Trophoblast cell (in vitro differentiated cells and primary cell): ENCODE data around the gene EVI5L.
A peak's percentile ranks its signal among the peaks of the same experiment; 100 is the strongest.

Source experiments
- DNase-seq, 2 donors: peaks; one replicate each; pipeline ENCODE4 v3.0.0-alpha.2; 2016
- H2AFZ ChIP-seq: 2 replicates; pipeline ENCODE4 v1.6.1; 2013; ENCODE audit warnings: low read length, moderate library complexity, mild to moderate bottlenecking; ENCODE audit not compliant: insufficient read depth, poor library complexity
- H2AK5ac ChIP-seq: 2 replicates; pipeline ENCODE4 v1.6.1; 2013; ENCODE audit warnings: mild to moderate bottlenecking, low read length
- H2BK120ac ChIP-seq: 2 replicates; pipeline ENCODE4 v1.6.1; 2013; ENCODE audit warnings: low read length, mild to moderate bottlenecking, moderate library complexity; ENCODE audit not compliant: insufficient read depth, poor library complexity
- H2BK12ac ChIP-seq: 2 replicates; pipeline ENCODE4 v1.6.1; 2013; ENCODE audit warnings: mild to moderate bottlenecking, low read length, moderate library complexity
- H2BK5ac ChIP-seq: 2 replicates; pipeline ENCODE4 v1.6.1; 2013; ENCODE audit warnings: low read length, low read depth, moderate library complexity, mild to moderate bottlenecking; ENCODE audit not compliant: poor library complexity
- H3K14ac ChIP-seq: 2 replicates; pipeline ENCODE4 v1.6.1; 2013; ENCODE audit warnings: mild to moderate bottlenecking, low read length
- H3K18ac ChIP-seq: 2 replicates; pipeline ENCODE4 v1.6.1; 2013; ENCODE audit warnings: mild to moderate bottlenecking, low read length
- H3K23ac ChIP-seq: 2 replicates; pipeline ENCODE4 v1.6.1; 2013; ENCODE audit warnings: low read length
- H3K27ac ChIP-seq: 2 replicates; pipeline ENCODE4 v1.5.1; 2013; ENCODE audit warnings: low read depth, mild to moderate bottlenecking, inconsistent platforms, low read length, moderate library complexity
- H3K27me3 ChIP-seq: 2 replicates; pipeline ENCODE4 v1.6.1; 2013; ENCODE audit warnings: inconsistent platforms, mild to moderate bottlenecking, low read length, moderate library complexity; ENCODE audit not compliant: insufficient read depth
- H3K36me3 ChIP-seq, 2 experiments: 1 replicate in 1 of 2; 2 replicates in 1 of 2; pipeline ENCODE4 v1.6.1; 2013; ENCODE audit warnings: low read length in 2 of 2, mild to moderate bottlenecking in 2 of 2, moderate library complexity in 1 of 2; ENCODE audit not compliant: insufficient read depth in 2 of 2, control insufficient read depth in 1 of 2
- H3K4ac ChIP-seq: 2 replicates; pipeline ENCODE4 v1.6.1; 2013; ENCODE audit warnings: low read depth, mild to moderate bottlenecking, low read length, moderate library complexity
- H3K4me1 ChIP-seq, 2 experiments: 1 replicate in 1 of 2; 2 replicates in 1 of 2; pipeline ENCODE4 v1.6.1; 2013; ENCODE audit warnings: low read length in 2 of 2, mild to moderate bottlenecking in 2 of 2, moderate library complexity in 1 of 2; ENCODE audit not compliant: insufficient read depth in 2 of 2, control insufficient read depth in 1 of 2
- H3K4me2 ChIP-seq: 2 replicates; pipeline ENCODE4 v1.6.1; 2013; ENCODE audit warnings: inconsistent platforms, mild to moderate bottlenecking, low read length, moderate library complexity
- H3K4me3 ChIP-seq: 2 replicates; pipeline ENCODE4 v1.5.1; 2013; ENCODE audit warnings: mild to moderate bottlenecking, low read depth, low read length, inconsistent platforms
- H3K79me1 ChIP-seq: one replicate; pipeline ENCODE4 v1.6.1; 2013; ENCODE audit warnings: low read length
- H3K79me2 ChIP-seq: 2 replicates; pipeline ENCODE4 v1.6.1; 2013; ENCODE audit warnings: low read length, mild to moderate bottlenecking; ENCODE audit not compliant: control insufficient read depth, insufficient read depth, poor library complexity
- H3K9ac ChIP-seq: 2 replicates; pipeline ENCODE4 v1.6.1; 2013; ENCODE audit warnings: mild to moderate bottlenecking, low read length
- H3K9me3 ChIP-seq: 2 replicates; pipeline ENCODE4 v1.6.1; 2013; ENCODE audit warnings: low read depth, mild to moderate bottlenecking, control low read depth, inconsistent platforms, low read length; ENCODE audit not compliant: insufficient read depth
- H4K12ac ChIP-seq: 2 replicates; pipeline ENCODE4 v1.6.1; 2013; ENCODE audit warnings: low read depth, mild to moderate bottlenecking, low read length, moderate library complexity
- H4K8ac ChIP-seq: 2 replicates; pipeline ENCODE4 v1.6.1; 2013; ENCODE audit warnings: low read depth, mild to moderate bottlenecking, low read length, moderate library complexity
- H4K91ac ChIP-seq: one replicate; pipeline ENCODE4 v1.6.1; 2013; ENCODE audit warnings: low read depth, mild to moderate bottlenecking, low read length, moderate library complexity
- WGBS: extraction: QIAGEN DNeasy Blood & Tissue Kit; methylation state at CpG from one replicate; pipeline ENCODE4 v1.1.7; 2013; ENCODE audit warnings: missing lambda C conversion rate; ENCODE audit not compliant: insufficient read length, insufficient coverage; ENCODE audit errors: extremely low coverage; 5-methylcytosine and 5-hydroxymethylcytosine counted together

The EVI5L gene

GRCh38 chr19:7787141-7787540 is 42.9 kb upstream of the EVI5L start:
- DNase-seq, result no peak
- H3K4ac ChIP-seq, result no peak overlapping the region
- H2AK5ac ChIP-seq, result no peak overlapping the region
- no peak overlapping the region for H3K14ac ChIP-seq
- H4K91ac ChIP-seq, result no peak overlapping the region
- H2BK12ac ChIP-seq, result no peak overlapping the region
- H3K9ac ChIP-seq, result no peak overlapping the region
- peaks cover 14% of the 10 kb centered on the region for H3K27me3 ChIP-seq
- H3K79me1 ChIP-seq, result peaks cover 6% of the 10 kb centered on the region
- H3K36me3 ChIP-seq, result no peaks in the 10 kb centered on the region
- WGBS, result no CpG with 5 or more reads among the region's 10 CpGs
- no peak overlapping the region for H2BK5ac ChIP-seq
- H3K9me3 ChIP-seq, result peaks cover 5% of the 10 kb centered on the region
- H2BK120ac ChIP-seq, result no peak overlapping the region
- no peak overlapping the region for H4K8ac ChIP-seq
- H3K18ac ChIP-seq, result no peak overlapping the region
- no peak overlapping the region for H3K4me2 ChIP-seq
- no peak overlapping the region for H3K23ac ChIP-seq
- H3K4me1 ChIP-seq, result peaks cover 22 to 23% of the 10 kb centered on the region in 2 experiments
- no peak overlapping the region for H3K4me3 ChIP-seq
- H2AFZ ChIP-seq, result no peak overlapping the region
- no peak overlapping the region for H3K27ac ChIP-seq
- no peaks in the 10 kb centered on the region for H3K79me2 ChIP-seq
- no peak overlapping the region for H4K12ac ChIP-seq

GRCh38 chr19:7787602-7788177 is 42.3 kb upstream of the EVI5L start:
- peak overlapping the region; percentile 27 for H3K4me3 ChIP-seq
- peaks cover 7% of the 10 kb centered on the region for H3K79me1 ChIP-seq
- H2BK12ac ChIP-seq, result no peak overlapping the region
- no peak overlapping the region for H4K8ac ChIP-seq
- H2BK120ac ChIP-seq, result no peak overlapping the region
- no peak overlapping the region for H4K12ac ChIP-seq
- peaks cover 5% of the 10 kb centered on the region for H3K9me3 ChIP-seq
- no peak overlapping the region for H4K91ac ChIP-seq
- peaks cover 14% of the 10 kb centered on the region for H3K27me3 ChIP-seq
- no peak overlapping the region for H3K9ac ChIP-seq
- no peak overlapping the region for H2AK5ac ChIP-seq
- no peak overlapping the region for H3K23ac ChIP-seq
- H3K4ac ChIP-seq, result no peak overlapping the region
- H3K18ac ChIP-seq, result no peak overlapping the region
- no peak overlapping the region for H3K14ac ChIP-seq
- H3K36me3 ChIP-seq, result no peaks in the 10 kb centered on the region
- peaks cover 23 to 25% of the 10 kb centered on the region in 2 experiments for H3K4me1 ChIP-seq
- H2BK5ac ChIP-seq, result no peak overlapping the region
- no peak for DNase-seq
- WGBS, result no CpG with 5 or more reads among the region's 22 CpGs
- no peaks in the 10 kb centered on the region for H3K79me2 ChIP-seq
- no peak overlapping the region for H2AFZ ChIP-seq
- H3K27ac ChIP-seq, result no peak overlapping the region
- peak overlapping the region; percentile 55 for H3K4me2 ChIP-seq

- H3K27ac ChIP-seq, result no peak overlapping the region
- peaks cover 28% of the 10 kb centered on the region in 2 experiments for H3K4me1 ChIP-seq
- H2AK5ac ChIP-seq, result no peak overlapping the region
- H4K91ac ChIP-seq, result no peak overlapping the region
- H4K12ac ChIP-seq, result no peak overlapping the region
- H3K23ac ChIP-seq, result no peak overlapping the region
- H3K27me3 ChIP-seq, result peaks cover 14% of the 10 kb centered on the region
- peaks cover 12% of the 10 kb centered on the region for H3K79me1 ChIP-seq
- H2BK5ac ChIP-seq, result no peak overlapping the region
- peak overlapping the region; percentile 55 for H3K4me2 ChIP-seq
- H2BK120ac ChIP-seq, result no peak overlapping the region
- H2BK12ac ChIP-seq, result no peak overlapping the region
- H3K18ac ChIP-seq, result no peak overlapping the region
- no peak overlapping the region for H4K8ac ChIP-seq
- peak overlapping the region; percentile 27 for H3K4me3 ChIP-seq
- WGBS, result no CpG with 5 or more reads among the region's 67 CpGs
- H3K79me2 ChIP-seq, result no peaks in the 10 kb centered on the region
- no peak overlapping the region for H2AFZ ChIP-seq
- DNase-seq, result no peak
- no peak overlapping the region for H3K4ac ChIP-seq
- peaks cover 5% of the 10 kb centered on the region for H3K9me3 ChIP-seq
- no peaks in the 10 kb centered on the region for H3K36me3 ChIP-seq
- no peak overlapping the region for H3K14ac ChIP-seq
- H3K9ac ChIP-seq, result no peak overlapping the region
Measured at GRCh38 chr19:7788178-7788932, 41.7 kb upstream of the EVI5L start.

GRCh38 chr19:7788933-7789323 is 41.1 kb upstream of the EVI5L start:
- H3K4me3 ChIP-seq, result no peak overlapping the region
- no peaks in the 10 kb centered on the region for H3K79me2 ChIP-seq
- peaks cover 22 to 23% of the 10 kb centered on the region in 2 experiments for H3K4me1 ChIP-seq
- no CpG with 5 or more reads among the region's 23 CpGs for WGBS
- peak overlapping the region; percentile 30 for H2AK5ac ChIP-seq
- peak overlapping the region; percentile 48 for H3K4me2 ChIP-seq
- peak overlapping the region; percentile 45 for H4K91ac ChIP-seq
- no peak overlapping the region for H2BK12ac ChIP-seq
- no peak overlapping the region for H3K14ac ChIP-seq
- no peak overlapping the region for H3K9ac ChIP-seq
- no peak for DNase-seq
- H2BK5ac ChIP-seq, result no peak overlapping the region
- no peak overlapping the region for H4K8ac ChIP-seq
- H3K36me3 ChIP-seq, result no peaks in the 10 kb centered on the region
- H3K27me3 ChIP-seq, result peaks cover 14% of the 10 kb centered on the region
- no peak overlapping the region for H3K23ac ChIP-seq
- no peak overlapping the region for H2AFZ ChIP-seq
- no peak overlapping the region for H2BK120ac ChIP-seq
- peaks cover 5% of the 10 kb centered on the region for H3K9me3 ChIP-seq
- H3K18ac ChIP-seq, result no peak overlapping the region
- peaks cover 12% of the 10 kb centered on the region for H3K79me1 ChIP-seq
- no peak overlapping the region for H3K4ac ChIP-seq
- no peak overlapping the region for H4K12ac ChIP-seq
- H3K27ac ChIP-seq, result no peak overlapping the region
